ENCODE results near the gene FKBP7.
A peak's percentile ranks its signal among the peaks of the same experiment; 100 is the strongest.
"Not testable (repeated sequence)": the region's sequence is repeated elsewhere in the genome, so short reads cannot be mapped to it uniquely, and the experiment has no call there.

The FKBP7 gene
- total RNA-seq = 0.86 to 1.4 (median 1.1) reads per million in 3 donors

- H3K36me3 ChIP-seq (ENCODE audit: control insufficient read depth, insufficient read depth, low read length) = no peaks in the 10 kb centered on the region
- peak within 1 kb of the TSS; percentile 84 for H3K27ac ChIP-seq (ENCODE audit: insufficient read depth, low read length, poor library complexity, severe bottlenecking)
- H3K4me3 ChIP-seq (ENCODE audit: insufficient read depth, low read depth, low read length, poor library complexity, severe bottlenecking) = peak within 1 kb of the TSS; percentile 71
- no peaks in the 10 kb centered on the region for H3K9me3 ChIP-seq (ENCODE audit: control insufficient read depth, low read length)
- no peaks in the 10 kb centered on the region for H3K27me3 ChIP-seq (replicated peaks; ENCODE audit: control insufficient read depth, insufficient read depth, low read length, poor library complexity, severe bottlenecking)
- DNase-seq = peak; percentile 79 to 82 (median 80)
- peaks cover 16% of the 10 kb centered on the region for H3K4me1 ChIP-seq (ENCODE audit: control insufficient read depth, insufficient read depth, low read length, poor library complexity, severe bottlenecking)
These were observed at the start of gene FKBP7 for GRCh38 chr2:178478439-178479274. FKBP7 (minus strand) TSS chr2:178478600; CDS start chr2:178478499, 101 bp downstream.

GRCh38 chr2:178527592-178527991 lies 49.2 kb upstream of the FKBP7 start:
- Histone ChIP-seq H3K36me3 (ENCODE audit: control insufficient read depth, insufficient read depth, low read length) (peaks cover 5% of the 10 kb centered on the region), H3K9me3 (ENCODE audit: control insufficient read depth, low read length) (no peaks in the 10 kb centered on the region), H3K27me3 (replicated peaks; ENCODE audit: control insufficient read depth, insufficient read depth, low read length, poor library complexity, severe bottlenecking) (no peaks in the 10 kb centered on the region), H3K27ac (ENCODE audit: insufficient read depth, low read length, poor library complexity, severe bottlenecking) (no peak overlapping the region), H3K4me1 (ENCODE audit: control insufficient read depth, insufficient read depth, low read length, poor library complexity, severe bottlenecking) (peaks cover 8% of the 10 kb centered on the region), H3K4me3 (ENCODE audit: insufficient read depth, low read depth, low read length, poor library complexity, severe bottlenecking) (no peak overlapping the region)
- no peak for DNase-seq

- Histone ChIP-seq H3K4me3 (ENCODE audit: insufficient read depth, low read depth, low read length, poor library complexity, severe bottlenecking) (no peak overlapping the region), H3K27ac (ENCODE audit: insufficient read depth, low read length, poor library complexity, severe bottlenecking) (no peak overlapping the region), H3K27me3 (replicated peaks; ENCODE audit: control insufficient read depth, insufficient read depth, low read length, poor library complexity, severe bottlenecking) (no peaks in the 10 kb centered on the region), H3K4me1 (ENCODE audit: control insufficient read depth, insufficient read depth, low read length, poor library complexity, severe bottlenecking) (peaks cover 8% of the 10 kb centered on the region), H3K36me3 (ENCODE audit: control insufficient read depth, insufficient read depth, low read length) (peaks cover under 1% of the 10 kb centered on the region), H3K9me3 (ENCODE audit: control insufficient read depth, low read length) (no peaks in the 10 kb centered on the region)
- no peak for DNase-seq
These were observed 47.9 kb upstream of the FKBP7 start for GRCh38 chr2:178526256-178526655.

GRCh38 chr2:178525460-178525859 lies 47.1 kb upstream of the FKBP7 start:
- not testable (repeated sequence) for H3K4me3 ChIP-seq (ENCODE audit: insufficient read depth, low read depth, low read length, poor library complexity, severe bottlenecking); H3K4me1 ChIP-seq (ENCODE audit: control insufficient read depth, insufficient read depth, low read length, poor library complexity, severe bottlenecking); H3K27me3 ChIP-seq (replicated peaks; ENCODE audit: control insufficient read depth, insufficient read depth, low read length, poor library complexity, severe bottlenecking); DNase-seq; H3K9me3 ChIP-seq (ENCODE audit: control insufficient read depth, low read length); H3K27ac ChIP-seq (ENCODE audit: insufficient read depth, low read length, poor library complexity, severe bottlenecking); H3K36me3 ChIP-seq (ENCODE audit: control insufficient read depth, insufficient read depth, low read length)

- DNase-seq; H3K36me3 ChIP-seq (ENCODE audit: control insufficient read depth, insufficient read depth, low read length): not testable (repeated sequence)
These were observed 46.6 kb upstream of the FKBP7 start for GRCh38 chr2:178525010-178525409.

GRCh38 chr2:178523596-178524134 lies 45.3 kb upstream of the FKBP7 start:
- Histone ChIP-seq H3K4me1 (ENCODE audit: control insufficient read depth, insufficient read depth, low read length, poor library complexity, severe bottlenecking) (peaks cover 8% of the 10 kb centered on the region), H3K27me3 (replicated peaks; ENCODE audit: control insufficient read depth, insufficient read depth, low read length, poor library complexity, severe bottlenecking) (no peaks in the 10 kb centered on the region), H3K36me3 (ENCODE audit: control insufficient read depth, insufficient read depth, low read length) (no peaks in the 10 kb centered on the region), H3K27ac (ENCODE audit: insufficient read depth, low read length, poor library complexity, severe bottlenecking) (peak overlapping the region; percentile 63), H3K9me3 (ENCODE audit: control insufficient read depth, low read length) (no peaks in the 10 kb centered on the region), H3K4me3 (ENCODE audit: insufficient read depth, low read depth, low read length, poor library complexity, severe bottlenecking) (peak overlapping the region; percentile 71)
- DNase-seq = no peak

More at GRCh38 chr2:178525010-178525409, 46.6 kb upstream of the FKBP7 start:
- H3K9me3 ChIP-seq (ENCODE audit: control insufficient read depth, low read length); H3K4me3 ChIP-seq (ENCODE audit: insufficient read depth, low read depth, low read length, poor library complexity, severe bottlenecking); H3K27me3 ChIP-seq (replicated peaks; ENCODE audit: control insufficient read depth, insufficient read depth, low read length, poor library complexity, severe bottlenecking); H3K4me1 ChIP-seq (ENCODE audit: control insufficient read depth, insufficient read depth, low read length, poor library complexity, severe bottlenecking); H3K27ac ChIP-seq (ENCODE audit: insufficient read depth, low read length, poor library complexity, severe bottlenecking): not testable (repeated sequence)

- peak; percentile 60 to 75 (median 73) for DNase-seq
These were observed 44.7 kb upstream of the FKBP7 start for GRCh38 chr2:178522950-178523595.

GRCh38 chr2:178521304-178522150 lies 43.1 kb upstream of the FKBP7 start:
- DNase-seq = no peak
- Histone ChIP-seq H3K9me3 (ENCODE audit: control insufficient read depth, low read length) (no peaks in the 10 kb centered on the region), H3K27ac (ENCODE audit: insufficient read depth, low read length, poor library complexity, severe bottlenecking) (no peak overlapping the region), H3K27me3 (replicated peaks; ENCODE audit: control insufficient read depth, insufficient read depth, low read length, poor library complexity, severe bottlenecking) (no peaks in the 10 kb centered on the region), H3K36me3 (ENCODE audit: control insufficient read depth, insufficient read depth, low read length) (no peaks in the 10 kb centered on the region), H3K4me3 (ENCODE audit: insufficient read depth, low read depth, low read length, poor library complexity, severe bottlenecking) (no peak overlapping the region), H3K4me1 (ENCODE audit: control insufficient read depth, insufficient read depth, low read length, poor library complexity, severe bottlenecking) (peaks cover 8% of the 10 kb centered on the region)

More at GRCh38 chr2:178522950-178523595, 44.7 kb upstream of the FKBP7 start:
- H3K36me3 ChIP-seq (ENCODE audit: control insufficient read depth, insufficient read depth, low read length) = no peaks in the 10 kb centered on the region
- peak overlapping the region; percentile 71 for H3K4me3 ChIP-seq (ENCODE audit: insufficient read depth, low read depth, low read length, poor library complexity, severe bottlenecking)
- no peaks in the 10 kb centered on the region for H3K27me3 ChIP-seq (replicated peaks; ENCODE audit: control insufficient read depth, insufficient read depth, low read length, poor library complexity, severe bottlenecking)
- no peaks in the 10 kb centered on the region for H3K9me3 ChIP-seq (ENCODE audit: control insufficient read depth, low read length)
- H3K27ac ChIP-seq (ENCODE audit: insufficient read depth, low read length, poor library complexity, severe bottlenecking) = peak overlapping the region; percentile 63
- peaks cover 8% of the 10 kb centered on the region for H3K4me1 ChIP-seq (ENCODE audit: control insufficient read depth, insufficient read depth, low read length, poor library complexity, severe bottlenecking)

GRCh38 chr2:178517496-178517895 lies 39.1 kb upstream of the FKBP7 start:
- Histone ChIP-seq H3K27ac (ENCODE audit: insufficient read depth, low read length, poor library complexity, severe bottlenecking) (no peak overlapping the region), H3K4me3 (ENCODE audit: insufficient read depth, low read depth, low read length, poor library complexity, severe bottlenecking) (no peak overlapping the region), H3K9me3 (ENCODE audit: control insufficient read depth, low read length) (no peaks in the 10 kb centered on the region), H3K27me3 (replicated peaks; ENCODE audit: control insufficient read depth, insufficient read depth, low read length, poor library complexity, severe bottlenecking) (no peaks in the 10 kb centered on the region), H3K4me1 (ENCODE audit: control insufficient read depth, insufficient read depth, low read length, poor library complexity, severe bottlenecking) (no peaks in the 10 kb centered on the region), H3K36me3 (ENCODE audit: control insufficient read depth, insufficient read depth, low read length) (no peaks in the 10 kb centered on the region)
- DNase-seq = no peak
